Measurements from ENCODE around the gene ZNF236.
"Not testable (repeated sequence)": the region's sequence is repeated elsewhere in the genome, so short reads cannot be mapped to it uniquely, and the experiment has no call there.

DNA sequence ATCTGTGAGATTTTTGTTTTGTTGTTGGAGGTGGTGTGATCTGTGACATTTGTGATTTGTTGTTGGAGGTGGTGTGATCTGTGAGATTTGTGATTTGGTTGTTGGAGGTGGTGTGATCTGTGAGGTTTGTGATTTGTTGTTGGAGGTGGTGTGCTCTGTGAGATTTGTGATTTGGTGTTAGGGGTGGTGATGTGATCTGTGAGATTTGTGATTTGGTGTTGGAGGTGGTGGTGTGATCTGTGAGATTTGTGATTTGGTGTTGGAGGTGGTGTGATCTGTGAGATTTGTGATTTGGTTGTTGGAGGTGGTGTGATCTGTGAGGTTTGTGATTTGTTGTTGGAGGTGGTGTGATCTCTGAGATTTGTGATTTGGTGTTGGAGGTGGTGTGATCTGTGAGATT is 144.9 kb downstream of the ZNF236 start:
- not testable (repeated sequence) for TF ChIP-seq RAD21 (conservative IDR thresholded peaks at IDR 0.05 in 1 of 2, IDR thresholded peaks at IDR 0.05 in 1 of 2); NPAS2 (CRISPR knock-in tag; IDR thresholded peaks at IDR 0.05; ENCODE audit: borderline replicate concordance)
- TF ChIP-seq, protein P1, sequence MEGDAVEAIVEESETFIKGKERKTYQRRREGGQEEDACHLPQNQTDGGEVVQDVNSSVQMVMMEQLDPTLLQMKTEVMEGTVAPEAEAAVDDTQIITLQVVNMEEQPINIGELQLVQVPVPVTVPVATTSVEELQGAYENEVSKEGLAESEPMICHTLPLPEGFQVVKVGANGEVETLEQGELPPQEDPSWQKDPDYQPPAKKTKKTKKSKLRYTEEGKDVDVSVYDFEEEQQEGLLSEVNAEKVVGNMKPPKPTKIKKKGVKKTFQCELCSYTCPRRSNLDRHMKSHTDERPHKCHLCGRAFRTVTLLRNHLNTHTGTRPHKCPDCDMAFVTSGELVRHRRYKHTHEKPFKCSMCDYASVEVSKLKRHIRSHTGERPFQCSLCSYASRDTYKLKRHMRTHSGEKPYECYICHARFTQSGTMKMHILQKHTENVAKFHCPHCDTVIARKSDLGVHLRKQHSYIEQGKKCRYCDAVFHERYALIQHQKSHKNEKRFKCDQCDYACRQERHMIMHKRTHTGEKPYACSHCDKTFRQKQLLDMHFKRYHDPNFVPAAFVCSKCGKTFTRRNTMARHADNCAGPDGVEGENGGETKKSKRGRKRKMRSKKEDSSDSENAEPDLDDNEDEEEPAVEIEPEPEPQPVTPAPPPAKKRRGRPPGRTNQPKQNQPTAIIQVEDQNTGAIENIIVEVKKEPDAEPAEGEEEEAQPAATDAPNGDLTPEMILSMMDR (IDR thresholded peaks at IDR 0.05): not testable (repeated sequence)

All from A549 (cell line).